Measurements from ENCODE around the gene ATP6V1E1.
"Not testable (repeated sequence)": the region's sequence is repeated elsewhere in the genome, so short reads cannot be mapped to it uniquely, and the experiment has no call there.

ATP6V1E1 gene

DNA sequence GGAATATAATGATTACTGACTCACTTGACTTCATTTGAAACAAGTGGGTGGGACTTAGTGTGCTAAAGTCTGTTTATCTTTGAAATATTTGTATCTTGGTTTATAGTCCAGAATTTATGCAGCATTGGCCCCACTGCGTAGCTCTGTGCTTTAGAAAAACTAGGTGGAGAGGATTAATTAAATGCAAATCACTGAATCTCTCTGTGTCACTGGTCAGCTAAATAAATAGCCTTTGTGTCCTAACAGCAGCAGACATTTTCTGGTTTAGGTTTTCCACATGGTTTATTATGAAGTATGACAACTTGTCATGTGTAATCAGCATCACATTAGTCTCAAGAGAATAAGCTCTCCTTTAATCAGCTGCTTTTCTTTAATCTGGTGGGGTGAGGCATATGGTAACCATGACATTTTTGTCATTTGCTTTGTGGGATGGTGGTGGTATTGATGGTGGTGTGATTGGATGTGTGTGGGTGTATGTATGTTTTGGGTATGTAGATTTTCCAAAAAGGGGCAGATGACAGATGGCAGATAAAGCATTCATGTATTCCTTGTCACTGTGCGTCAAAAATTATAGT, 44.0 kb upstream of the ATP6V1E1 start:
- Histone ChIP-seq H3K27me3 (ENCODE audit: low read length) (no peaks in the 10 kb centered on the region), H3F3A (ENCODE audit: insufficient read depth) (no peaks in the 10 kb centered on the region), H2AFZ (ENCODE audit: low read depth, low read length, severe bottlenecking) (no peak overlapping the region), H4K20me1 (ENCODE audit: low read depth, low read length) (no peaks in the 10 kb centered on the region), H3K9ac (ENCODE audit: low read length) (no peak overlapping the region), H3K4me2 (ENCODE audit: low read depth, low read length, poor library complexity, severe bottlenecking) (no peak overlapping the region), H3K9me2 (replicated peaks; ENCODE audit: insufficient read depth, low read length) (no peaks in the 10 kb centered on the region), H3K9me3 (ENCODE audit: insufficient read depth, low read length) (no peaks in the 10 kb centered on the region), H3K4me3 (ENCODE audit: insufficient read depth, low read length, poor library complexity, severe bottlenecking) (no peak overlapping the region), H3K36me3 (ENCODE audit: low read length) (no peaks in the 10 kb centered on the region), H3K27ac (ENCODE audit: low read depth, low read length) (no peak overlapping the region), H3K79me2 (ENCODE audit: insufficient read depth, low read length) (no peaks in the 10 kb centered on the region)
- no peak for TF ChIP-seq EZH2phosphoT487 (conservative IDR thresholded peaks at IDR 0.05; ENCODE audit: low read length)
- TF ChIP-seq, protein P1, sequence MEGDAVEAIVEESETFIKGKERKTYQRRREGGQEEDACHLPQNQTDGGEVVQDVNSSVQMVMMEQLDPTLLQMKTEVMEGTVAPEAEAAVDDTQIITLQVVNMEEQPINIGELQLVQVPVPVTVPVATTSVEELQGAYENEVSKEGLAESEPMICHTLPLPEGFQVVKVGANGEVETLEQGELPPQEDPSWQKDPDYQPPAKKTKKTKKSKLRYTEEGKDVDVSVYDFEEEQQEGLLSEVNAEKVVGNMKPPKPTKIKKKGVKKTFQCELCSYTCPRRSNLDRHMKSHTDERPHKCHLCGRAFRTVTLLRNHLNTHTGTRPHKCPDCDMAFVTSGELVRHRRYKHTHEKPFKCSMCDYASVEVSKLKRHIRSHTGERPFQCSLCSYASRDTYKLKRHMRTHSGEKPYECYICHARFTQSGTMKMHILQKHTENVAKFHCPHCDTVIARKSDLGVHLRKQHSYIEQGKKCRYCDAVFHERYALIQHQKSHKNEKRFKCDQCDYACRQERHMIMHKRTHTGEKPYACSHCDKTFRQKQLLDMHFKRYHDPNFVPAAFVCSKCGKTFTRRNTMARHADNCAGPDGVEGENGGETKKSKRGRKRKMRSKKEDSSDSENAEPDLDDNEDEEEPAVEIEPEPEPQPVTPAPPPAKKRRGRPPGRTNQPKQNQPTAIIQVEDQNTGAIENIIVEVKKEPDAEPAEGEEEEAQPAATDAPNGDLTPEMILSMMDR (IDR thresholded peaks at IDR 0.05; ENCODE audit: insufficient read depth, low read length, poor library complexity, severe bottlenecking): no peak

DNA sequence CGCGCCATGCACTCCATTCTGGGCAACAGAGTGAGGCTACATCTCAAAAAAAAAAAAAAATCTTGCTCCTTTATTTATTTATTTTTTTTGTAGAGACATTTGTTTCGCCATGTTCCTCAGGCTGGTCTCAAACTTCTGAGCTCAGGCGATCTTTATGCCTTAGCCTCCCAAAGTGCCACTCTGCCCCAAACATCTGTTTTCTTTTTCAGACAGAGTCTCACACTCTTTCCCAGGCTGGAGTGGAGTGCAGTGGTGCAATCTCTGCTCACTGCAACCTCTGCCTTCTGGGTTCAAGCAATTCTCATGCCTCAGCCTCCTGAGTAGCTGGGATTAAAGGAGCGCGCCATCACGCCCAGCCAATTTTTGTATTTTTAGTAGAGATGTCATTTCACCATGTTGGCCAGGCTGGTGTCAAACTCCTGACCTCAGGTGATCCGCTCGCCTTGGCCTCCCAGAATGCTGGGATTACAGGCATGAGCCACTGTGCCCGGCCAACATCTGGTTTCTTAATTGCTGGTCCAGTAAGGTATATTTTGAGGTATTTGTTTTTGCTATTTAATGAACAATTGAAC, 43.1 kb upstream of the ATP6V1E1 start:
- not testable (repeated sequence) for H3K27ac ChIP-seq (ENCODE audit: low read depth, low read length); H3K9ac ChIP-seq (ENCODE audit: low read length); H3K36me3 ChIP-seq (ENCODE audit: low read length); H2AFZ ChIP-seq (ENCODE audit: low read depth, low read length, severe bottlenecking); H3K9me2 ChIP-seq (replicated peaks; ENCODE audit: insufficient read depth, low read length); H3K27me3 ChIP-seq (ENCODE audit: low read length); H3K4me3 ChIP-seq (ENCODE audit: insufficient read depth, low read length, poor library complexity, severe bottlenecking); H3K9me3 ChIP-seq (ENCODE audit: insufficient read depth, low read length); H3K4me2 ChIP-seq (ENCODE audit: low read depth, low read length, poor library complexity, severe bottlenecking); H3F3A ChIP-seq (ENCODE audit: insufficient read depth); H4K20me1 ChIP-seq (ENCODE audit: low read depth, low read length); H3K79me2 ChIP-seq (ENCODE audit: insufficient read depth, low read length)

GRCh38 chr22:17665854-17666253, 37.3 kb upstream of the ATP6V1E1 start:
- Histone ChIP-seq H3K9me3 (ENCODE audit: insufficient read depth, low read length) (no peaks in the 10 kb centered on the region), H3K9ac (ENCODE audit: low read length) (no peak overlapping the region), H3K36me3 (ENCODE audit: low read length) (no peaks in the 10 kb centered on the region), H3K27ac (ENCODE audit: low read depth, low read length) (no peak overlapping the region), H3K4me2 (ENCODE audit: low read depth, low read length, poor library complexity, severe bottlenecking) (no peak overlapping the region), H4K20me1 (ENCODE audit: low read depth, low read length) (no peaks in the 10 kb centered on the region), H3K9me2 (replicated peaks; ENCODE audit: insufficient read depth, low read length) (no peaks in the 10 kb centered on the region), H3K79me2 (ENCODE audit: insufficient read depth, low read length) (no peaks in the 10 kb centered on the region), H3K4me3 (ENCODE audit: insufficient read depth, low read length, poor library complexity, severe bottlenecking) (no peak overlapping the region), H3K27me3 (ENCODE audit: low read length) (no peaks in the 10 kb centered on the region), H2AFZ (ENCODE audit: low read depth, low read length, severe bottlenecking) (no peak overlapping the region), H3F3A (ENCODE audit: insufficient read depth) (no peaks in the 10 kb centered on the region)
- TF ChIP-seq EZH2phosphoT487 (conservative IDR thresholded peaks at IDR 0.05; ENCODE audit: low read length): no peak
- TF ChIP-seq, protein P1 (IDR thresholded peaks at IDR 0.05; ENCODE audit: insufficient read depth, low read length, poor library complexity, severe bottlenecking): no peak

DNA sequence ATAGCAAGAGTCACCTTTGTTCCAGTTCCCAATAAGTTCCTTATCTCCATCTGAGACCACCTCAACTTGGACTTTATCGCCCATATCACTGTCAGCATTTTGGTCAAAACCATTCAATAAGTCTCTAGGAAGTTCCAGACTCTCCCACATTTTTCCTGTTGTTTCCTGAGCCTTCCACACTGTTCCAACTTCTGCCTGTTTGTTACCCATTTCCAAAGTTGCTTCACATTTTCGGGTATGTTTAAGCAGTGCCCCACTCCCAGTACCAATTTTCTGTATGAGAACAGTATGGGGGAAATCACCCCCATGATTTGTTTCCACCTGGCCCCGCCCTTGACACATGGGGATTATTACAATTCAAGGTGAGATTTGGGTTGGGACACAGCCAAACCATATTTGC, 36.7 kb upstream of the ATP6V1E1 start:
- H3K36me3 ChIP-seq (ENCODE audit: low read length): no peaks in the 10 kb centered on the region

More for the DNA sequence above, 36.7 kb upstream of the ATP6V1E1 start:
- no peaks in the 10 kb centered on the region for H3K9me2 ChIP-seq (replicated peaks; ENCODE audit: insufficient read depth, low read length)
- H3K4me2 ChIP-seq (ENCODE audit: low read depth, low read length, poor library complexity, severe bottlenecking): no peak overlapping the region
- no peak overlapping the region for H3K9ac ChIP-seq (ENCODE audit: low read length)
- no peak for TF ChIP-seq EZH2phosphoT487 (conservative IDR thresholded peaks at IDR 0.05; ENCODE audit: low read length)
- no peak overlapping the region for H3K4me3 ChIP-seq (ENCODE audit: insufficient read depth, low read length, poor library complexity, severe bottlenecking)
- no peaks in the 10 kb centered on the region for H3K9me3 ChIP-seq (ENCODE audit: insufficient read depth, low read length)
- no peaks in the 10 kb centered on the region for H4K20me1 ChIP-seq (ENCODE audit: low read depth, low read length)
- H3K79me2 ChIP-seq (ENCODE audit: insufficient read depth, low read length): no peaks in the 10 kb centered on the region
- H3F3A ChIP-seq (ENCODE audit: insufficient read depth): no peaks in the 10 kb centered on the region
- no peak overlapping the region for H2AFZ ChIP-seq (ENCODE audit: low read depth, low read length, severe bottlenecking)
- no peak overlapping the region for H3K27ac ChIP-seq (ENCODE audit: low read depth, low read length)
- no peaks in the 10 kb centered on the region for H3K27me3 ChIP-seq (ENCODE audit: low read length)

All from SU-DHL-6 (cell line).